ENCODE data around the gene DGKG. TPM values are rescaled to one million over a fixed set of nuclear protein-coding genes. Genes with fewer than 3 reads are reported as not detected.

DGKG gene
- total and polyA plus RNA-seq, 2 donors (not counting 1 experiment from before 2014, with no cell fraction given), result 0.67 to 10.9 TPM

GRCh38 chr3:186219211-186219638, 142.8 kb downstream of the DGKG start:
- intact Hi-C loops (cut with micrococcal nuclease), result no loop called here
- Histone ChIP-seq H3K4me2 (replicated peaks; ENCODE audit: low read depth, low read length, poor library complexity, severe bottlenecking) (no peak overlapping the region), H3K9ac (ENCODE audit: low read length) (no peak overlapping the region), H3K9me3 (ENCODE audit: control extremely low read depth in 1 of 3, control insufficient read depth in 2 of 3, insufficient read depth in 1 of 3, low read length in 2 of 3) (no peaks in the 10 kb centered on the region), H3K27ac (ENCODE audit: low read length in 2 of 2) (no peak overlapping the region), H3K27me3 (replicated peaks in 1 of 4; ENCODE audit: control extremely low read depth in 1 of 4, control insufficient read depth in 3 of 4, insufficient read depth in 4 of 4, low read length in 3 of 4) (no peaks in the 10 kb centered on the region), H3K4me1 (ENCODE audit: control insufficient read depth in 2 of 2, insufficient read depth in 2 of 2, low read length in 2 of 2) (no peaks in the 10 kb centered on the region), H3K36me3 (replicated peaks in 1 of 2; ENCODE audit: control extremely low read depth in 1 of 2, control insufficient read depth in 1 of 2, extremely low read depth in 1 of 2, insufficient read depth in 2 of 2, low read length in 1 of 2) (no peaks in the 10 kb centered on the region), H2AFZ (ENCODE audit: insufficient read depth, low read depth, low read length, poor library complexity, severe bottlenecking) (no peak overlapping the region), H3K4me3 (ENCODE audit: control extremely low read depth in 1 of 5, extremely low read depth in 1 of 5, insufficient read depth in 1 of 5, low read depth in 2 of 5, low read length in 4 of 5) (no peak overlapping the region), H4K20me1 (ENCODE audit: control insufficient read depth, insufficient read depth, low read length, poor library complexity, severe bottlenecking) (no peaks in the 10 kb centered on the region), H3K79me2 (ENCODE audit: control insufficient read depth, insufficient read depth, low read length) (no peaks in the 10 kb centered on the region)
- no peak for ATAC-seq (ENCODE audit: low read depth)
- CTCF ChIA-PET, result interaction anchor here (0.9 to 2.2 kb wide), 3 partner anchors 36 to 265 kb away, joined by 3 to 7 read pairs (median 4); no protein-coding TSS in a partner anchor
- TF ChIP-seq EZH2 (IDR thresholded peaks at IDR 0.05; ENCODE audit: borderline replicate concordance, insufficient read depth, low read depth, low read length, poor library complexity, severe bottlenecking) (no peak), CTCF (IDR thresholded peaks at IDR 0.05) (no peak)
- Mint-ChIP-seq H3K4me3 (no peak overlapping the region), H3K27ac (no peak overlapping the region), H3K27me3 (peaks cover 10% of the 10 kb centered on the region), H3K9me3 (ENCODE audit: insufficient read depth) (no peaks in the 10 kb centered on the region), H3K4me1 (peaks cover 1% of the 10 kb centered on the region)
- POLR2A ChIA-PET, result interaction anchor here (0.6 kb wide), 1 partner anchor 66 kb away, joined by 4 read pairs; no protein-coding TSS in a partner anchor
- DNase-seq, result no peak
- 97% methylated on average over 4 of the region's 7 CpGs for WGBS (ENCODE audit: insufficient coverage)

GRCh38 chr3:186218421-186218820, 143.6 kb downstream of the DGKG start:
- ChIA-PET CTCF (interaction anchor here (0.9 to 2.2 kb wide), 2 partner anchors 37 to 240 kb away, joined by 3 to 7 read pairs; no protein-coding TSS in a partner anchor), POLR2A (interaction anchor here (0.6 kb wide), 1 partner anchor 65 kb away, joined by 4 read pairs; no protein-coding TSS in a partner anchor)
- no peak overlapping the region for H3K4me3 Mint-ChIP-seq
- no peak overlapping the region for H3K27ac Mint-ChIP-seq
- H3K36me3 ChIP-seq (replicated peaks in 1 of 2; ENCODE audit: control extremely low read depth in 1 of 2, control insufficient read depth in 1 of 2, extremely low read depth in 1 of 2, insufficient read depth in 2 of 2, low read length in 1 of 2), result no peaks in the 10 kb centered on the region
- H3K27me3 Mint-ChIP-seq, result peaks cover 5% of the 10 kb centered on the region
- H3K27ac ChIP-seq (ENCODE audit: low read length in 2 of 2), result no peak overlapping the region
- no CpG with 5 or more reads among the region's 8 CpGs for WGBS (ENCODE audit: insufficient coverage)
- H3K4me1 ChIP-seq (ENCODE audit: control insufficient read depth in 2 of 2, insufficient read depth in 2 of 2, low read length in 2 of 2), result no peaks in the 10 kb centered on the region
- H3K4me2 ChIP-seq (replicated peaks; ENCODE audit: low read depth, low read length, poor library complexity, severe bottlenecking), result no peak overlapping the region
- H2AFZ ChIP-seq (ENCODE audit: insufficient read depth, low read depth, low read length, poor library complexity, severe bottlenecking), result no peak overlapping the region
- no peak overlapping the region for H3K4me3 ChIP-seq (ENCODE audit: control extremely low read depth in 1 of 5, extremely low read depth in 1 of 5, insufficient read depth in 1 of 5, low read depth in 2 of 5, low read length in 4 of 5)
- no peaks in the 10 kb centered on the region for H4K20me1 ChIP-seq (ENCODE audit: control insufficient read depth, insufficient read depth, low read length, poor library complexity, severe bottlenecking)
- H3K9ac ChIP-seq (ENCODE audit: low read length), result no peak overlapping the region
- ATAC-seq (ENCODE audit: low read depth) (no peak), DNase-seq (no peak)
- intact Hi-C loops (cut with micrococcal nuclease), result no loop called here
- no peaks in the 10 kb centered on the region for H3K9me3 ChIP-seq (ENCODE audit: control extremely low read depth in 1 of 3, control insufficient read depth in 2 of 3, insufficient read depth in 1 of 3, low read length in 2 of 3)
- peaks cover 1% of the 10 kb centered on the region for H3K4me1 Mint-ChIP-seq
- H3K9me3 Mint-ChIP-seq (ENCODE audit: insufficient read depth), result no peaks in the 10 kb centered on the region
- no peak for TF ChIP-seq CTCF (IDR thresholded peaks at IDR 0.05)
- TF ChIP-seq EZH2 (IDR thresholded peaks at IDR 0.05; ENCODE audit: borderline replicate concordance, insufficient read depth, low read depth, low read length, poor library complexity, severe bottlenecking), result no peak
- no peaks in the 10 kb centered on the region for H3K27me3 ChIP-seq (replicated peaks in 1 of 4; ENCODE audit: control extremely low read depth in 1 of 4, control insufficient read depth in 3 of 4, insufficient read depth in 4 of 4, low read length in 3 of 4)
- no peaks in the 10 kb centered on the region for H3K79me2 ChIP-seq (ENCODE audit: control insufficient read depth, insufficient read depth, low read length)

Data from B cell (primary cell).